ENCODE results near the gene MITF.

DNA sequence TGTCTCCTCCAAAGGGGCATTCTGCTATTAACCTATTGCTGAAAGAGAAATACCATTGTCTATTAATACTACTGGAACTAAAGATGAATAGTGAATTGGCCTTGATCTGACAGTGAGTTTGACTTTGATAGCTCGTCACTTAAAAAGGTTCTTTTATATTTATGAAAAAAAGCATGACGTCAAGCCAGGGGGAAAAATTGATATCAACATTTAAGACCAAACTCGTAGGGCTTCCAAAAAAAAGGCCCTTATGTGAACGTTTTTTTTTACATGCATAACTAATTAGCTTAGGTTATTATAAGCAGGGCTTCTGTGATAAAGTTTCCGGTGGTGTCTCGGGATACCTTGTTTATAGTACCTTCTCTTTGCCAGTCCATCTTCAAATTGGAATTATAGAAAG lies 197.0 kb downstream of the MITF start:
- TF ChIP-seq, protein P1, sequence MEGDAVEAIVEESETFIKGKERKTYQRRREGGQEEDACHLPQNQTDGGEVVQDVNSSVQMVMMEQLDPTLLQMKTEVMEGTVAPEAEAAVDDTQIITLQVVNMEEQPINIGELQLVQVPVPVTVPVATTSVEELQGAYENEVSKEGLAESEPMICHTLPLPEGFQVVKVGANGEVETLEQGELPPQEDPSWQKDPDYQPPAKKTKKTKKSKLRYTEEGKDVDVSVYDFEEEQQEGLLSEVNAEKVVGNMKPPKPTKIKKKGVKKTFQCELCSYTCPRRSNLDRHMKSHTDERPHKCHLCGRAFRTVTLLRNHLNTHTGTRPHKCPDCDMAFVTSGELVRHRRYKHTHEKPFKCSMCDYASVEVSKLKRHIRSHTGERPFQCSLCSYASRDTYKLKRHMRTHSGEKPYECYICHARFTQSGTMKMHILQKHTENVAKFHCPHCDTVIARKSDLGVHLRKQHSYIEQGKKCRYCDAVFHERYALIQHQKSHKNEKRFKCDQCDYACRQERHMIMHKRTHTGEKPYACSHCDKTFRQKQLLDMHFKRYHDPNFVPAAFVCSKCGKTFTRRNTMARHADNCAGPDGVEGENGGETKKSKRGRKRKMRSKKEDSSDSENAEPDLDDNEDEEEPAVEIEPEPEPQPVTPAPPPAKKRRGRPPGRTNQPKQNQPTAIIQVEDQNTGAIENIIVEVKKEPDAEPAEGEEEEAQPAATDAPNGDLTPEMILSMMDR (IDR thresholded peaks at IDR 0.05; ENCODE audit: insufficient read depth, low read length), result no peak
- TF ChIP-seq, protein P2, sequence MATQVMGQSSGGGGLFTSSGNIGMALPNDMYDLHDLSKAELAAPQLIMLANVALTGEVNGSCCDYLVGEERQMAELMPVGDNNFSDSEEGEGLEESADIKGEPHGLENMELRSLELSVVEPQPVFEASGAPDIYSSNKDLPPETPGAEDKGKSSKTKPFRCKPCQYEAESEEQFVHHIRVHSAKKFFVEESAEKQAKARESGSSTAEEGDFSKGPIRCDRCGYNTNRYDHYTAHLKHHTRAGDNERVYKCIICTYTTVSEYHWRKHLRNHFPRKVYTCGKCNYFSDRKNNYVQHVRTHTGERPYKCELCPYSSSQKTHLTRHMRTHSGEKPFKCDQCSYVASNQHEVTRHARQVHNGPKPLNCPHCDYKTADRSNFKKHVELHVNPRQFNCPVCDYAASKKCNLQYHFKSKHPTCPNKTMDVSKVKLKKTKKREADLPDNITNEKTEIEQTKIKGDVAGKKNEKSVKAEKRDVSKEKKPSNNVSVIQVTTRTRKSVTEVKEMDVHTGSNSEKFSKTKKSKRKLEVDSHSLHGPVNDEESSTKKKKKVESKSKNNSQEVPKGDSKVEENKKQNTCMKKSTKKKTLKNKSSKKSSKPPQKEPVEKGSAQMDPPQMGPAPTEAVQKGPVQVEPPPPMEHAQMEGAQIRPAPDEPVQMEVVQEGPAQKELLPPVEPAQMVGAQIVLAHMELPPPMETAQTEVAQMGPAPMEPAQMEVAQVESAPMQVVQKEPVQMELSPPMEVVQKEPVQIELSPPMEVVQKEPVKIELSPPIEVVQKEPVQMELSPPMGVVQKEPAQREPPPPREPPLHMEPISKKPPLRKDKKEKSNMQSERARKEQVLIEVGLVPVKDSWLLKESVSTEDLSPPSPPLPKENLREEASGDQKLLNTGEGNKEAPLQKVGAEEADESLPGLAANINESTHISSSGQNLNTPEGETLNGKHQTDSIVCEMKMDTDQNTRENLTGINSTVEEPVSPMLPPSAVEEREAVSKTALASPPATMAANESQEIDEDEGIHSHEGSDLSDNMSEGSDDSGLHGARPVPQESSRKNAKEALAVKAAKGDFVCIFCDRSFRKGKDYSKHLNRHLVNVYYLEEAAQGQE (IDR thresholded peaks at IDR 0.05; ENCODE audit: insufficient replicate concordance, low read depth), result no peak
- no peak for TF ChIP-seq POLR2AphosphoS5 (IDR thresholded peaks at IDR 0.05; ENCODE audit: low read depth)
